GM23248 (cell line): ENCODE data around the gene CTBP2.

Experiments used
- EZH2 ChIP-seq: fragments of 200-600 bp; sonication (generic); IDR thresholded peaks from 2 replicates; pipeline ENCODE4 v1.6.1; 2018; ENCODE audit warnings: antibody characterized with exemption, mild to moderate bottlenecking; ENCODE audit not compliant: insufficient read depth, poor library complexity, severe bottlenecking
- EZH2phosphoT487 ChIP-seq: fragments of 200-600 bp; sonication (generic); IDR thresholded peaks from 2 replicates; pipeline ENCODE4 v1.6.1; 2018; ENCODE audit warnings: antibody characterized with exemption, moderate library complexity, mild to moderate bottlenecking, low read depth; ENCODE audit not compliant: insufficient read depth

DNA sequence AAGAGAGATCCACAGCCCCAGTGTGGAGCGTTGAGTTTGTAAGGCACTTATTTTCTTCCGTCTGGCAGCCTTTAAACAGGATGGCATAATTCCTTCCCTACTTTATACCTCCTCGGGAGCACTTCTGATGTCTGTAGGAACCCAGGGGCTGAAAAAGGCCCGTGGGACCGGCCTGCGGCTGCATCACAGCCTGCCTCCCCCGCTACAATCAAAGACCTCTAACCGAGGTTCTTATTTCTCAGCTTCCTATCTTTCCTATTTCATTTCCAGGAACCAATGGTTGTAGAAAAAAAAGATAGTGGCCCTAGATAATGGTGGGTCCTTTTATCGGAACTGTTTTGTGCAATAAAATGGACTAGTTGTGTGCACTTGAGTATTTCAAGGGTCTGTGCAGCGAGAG, 4.1 kb upstream of the CTBP2 start:
- TF ChIP-seq EZH2phosphoT487 (no peak), EZH2 (no peak)
